Fibroblast of villous mesenchyme (primary cell): Measurements from ENCODE around the gene GFAP. TPM values are rescaled to one million over a fixed set of nuclear protein-coding genes. Genes with fewer than 3 reads are reported as not detected.

Experiments used
- DNase-seq: peaks from one replicate; pipeline ENCODE4 v3.0.0-alpha.2; 2010; ENCODE audit warnings: low read depth
- H3K4me3 ChIP-seq: 2 replicates; pipeline ENCODE4 v1.5.1; 2011; ENCODE audit warnings: low read depth, mild to moderate bottlenecking, low read length
- total RNA-seq: library from RNA; depleted of rRNA; stranded (reverse); fragments of >200 nt; gene quantifications from 2 replicates; pipeline ENCODE4 v1.2.3, GENCODE V29; 2012
- TF ChIP-seq, protein P1 (sequence below): IDR thresholded peaks from 2 replicates; pipeline ENCODE4 v1.5.1; 2012; ENCODE audit warnings: low read depth, mild to moderate bottlenecking, low read length; ENCODE audit not compliant: insufficient read depth

The GFAP gene
- total RNA-seq, 1 donor = 0.86 TPM

DNA sequence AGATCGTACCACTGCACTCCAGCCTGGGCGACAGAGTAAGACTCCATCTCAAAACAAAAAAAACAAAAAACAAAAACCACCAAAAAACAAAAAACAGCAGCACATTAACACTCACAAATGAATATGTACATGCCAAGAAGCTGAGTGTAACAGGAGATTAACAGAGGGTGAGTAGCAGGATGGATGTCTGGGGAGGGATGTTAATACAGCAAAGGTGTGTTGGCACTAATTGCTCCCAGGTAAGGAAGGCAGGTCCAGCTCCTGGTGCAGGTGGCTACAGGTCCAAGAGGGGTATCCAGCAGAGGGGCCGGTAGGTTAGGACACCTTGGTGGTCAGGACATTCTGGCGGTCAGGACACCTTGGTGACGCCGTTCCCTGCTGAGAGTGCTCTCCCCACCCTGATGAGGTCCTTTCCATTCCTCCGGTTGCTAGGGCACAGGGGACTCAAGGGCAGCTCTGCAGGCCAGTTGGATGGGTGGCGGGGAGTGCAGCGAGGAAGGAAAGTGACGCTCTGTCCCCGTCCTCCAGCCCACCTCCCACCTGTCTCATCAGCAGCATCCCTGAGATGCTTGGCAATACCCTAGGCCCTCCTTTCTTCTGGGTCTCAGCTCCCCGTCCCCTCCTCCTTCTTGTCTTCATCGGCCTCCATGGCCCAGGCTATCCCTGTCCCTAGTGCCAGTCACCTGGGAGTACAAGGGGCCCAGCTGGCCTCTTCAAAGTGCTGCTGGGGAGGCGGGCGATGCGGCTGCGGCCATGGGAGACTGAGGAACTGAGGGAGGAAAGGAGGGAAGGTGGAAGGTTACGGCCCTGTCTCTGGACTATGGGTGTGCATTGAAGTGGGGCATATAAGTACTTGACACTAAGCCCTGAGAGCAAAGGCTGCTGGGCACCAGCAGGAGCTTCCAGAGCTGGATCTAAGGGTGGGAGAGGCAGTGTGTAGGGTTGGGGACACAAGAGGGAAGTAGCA is 10.7 kb upstream of the GFAP start:
- no peak for DNase-seq
- H3K4me3 ChIP-seq = no peak overlapping the region
- TF ChIP-seq, protein P1, sequence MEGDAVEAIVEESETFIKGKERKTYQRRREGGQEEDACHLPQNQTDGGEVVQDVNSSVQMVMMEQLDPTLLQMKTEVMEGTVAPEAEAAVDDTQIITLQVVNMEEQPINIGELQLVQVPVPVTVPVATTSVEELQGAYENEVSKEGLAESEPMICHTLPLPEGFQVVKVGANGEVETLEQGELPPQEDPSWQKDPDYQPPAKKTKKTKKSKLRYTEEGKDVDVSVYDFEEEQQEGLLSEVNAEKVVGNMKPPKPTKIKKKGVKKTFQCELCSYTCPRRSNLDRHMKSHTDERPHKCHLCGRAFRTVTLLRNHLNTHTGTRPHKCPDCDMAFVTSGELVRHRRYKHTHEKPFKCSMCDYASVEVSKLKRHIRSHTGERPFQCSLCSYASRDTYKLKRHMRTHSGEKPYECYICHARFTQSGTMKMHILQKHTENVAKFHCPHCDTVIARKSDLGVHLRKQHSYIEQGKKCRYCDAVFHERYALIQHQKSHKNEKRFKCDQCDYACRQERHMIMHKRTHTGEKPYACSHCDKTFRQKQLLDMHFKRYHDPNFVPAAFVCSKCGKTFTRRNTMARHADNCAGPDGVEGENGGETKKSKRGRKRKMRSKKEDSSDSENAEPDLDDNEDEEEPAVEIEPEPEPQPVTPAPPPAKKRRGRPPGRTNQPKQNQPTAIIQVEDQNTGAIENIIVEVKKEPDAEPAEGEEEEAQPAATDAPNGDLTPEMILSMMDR = no peak

DNA sequence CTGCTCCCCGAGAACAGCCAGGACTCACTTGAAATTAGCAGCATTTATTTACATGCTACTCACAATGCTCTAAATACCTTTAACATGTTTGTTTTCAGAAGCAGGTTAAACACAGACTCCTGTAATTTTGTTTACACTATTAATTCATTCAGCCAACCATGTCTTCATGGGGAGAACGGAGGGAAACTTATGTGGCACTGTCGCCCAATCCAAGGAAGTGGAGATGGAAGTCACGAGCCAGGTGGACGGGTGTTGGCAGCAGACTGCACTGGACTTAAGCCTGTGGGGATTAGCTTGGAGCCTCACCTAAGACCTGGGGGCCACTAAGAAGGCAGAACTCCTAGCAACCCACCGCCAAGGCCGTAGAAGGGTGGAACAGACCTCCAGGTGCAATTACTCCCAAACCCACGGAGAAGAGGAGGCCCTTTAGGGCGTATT is 8.8 kb upstream of the GFAP start:
- TF ChIP-seq, protein P1 = no peak
- no peak overlapping the region for H3K4me3 ChIP-seq
- DNase-seq = no peak

DNA sequence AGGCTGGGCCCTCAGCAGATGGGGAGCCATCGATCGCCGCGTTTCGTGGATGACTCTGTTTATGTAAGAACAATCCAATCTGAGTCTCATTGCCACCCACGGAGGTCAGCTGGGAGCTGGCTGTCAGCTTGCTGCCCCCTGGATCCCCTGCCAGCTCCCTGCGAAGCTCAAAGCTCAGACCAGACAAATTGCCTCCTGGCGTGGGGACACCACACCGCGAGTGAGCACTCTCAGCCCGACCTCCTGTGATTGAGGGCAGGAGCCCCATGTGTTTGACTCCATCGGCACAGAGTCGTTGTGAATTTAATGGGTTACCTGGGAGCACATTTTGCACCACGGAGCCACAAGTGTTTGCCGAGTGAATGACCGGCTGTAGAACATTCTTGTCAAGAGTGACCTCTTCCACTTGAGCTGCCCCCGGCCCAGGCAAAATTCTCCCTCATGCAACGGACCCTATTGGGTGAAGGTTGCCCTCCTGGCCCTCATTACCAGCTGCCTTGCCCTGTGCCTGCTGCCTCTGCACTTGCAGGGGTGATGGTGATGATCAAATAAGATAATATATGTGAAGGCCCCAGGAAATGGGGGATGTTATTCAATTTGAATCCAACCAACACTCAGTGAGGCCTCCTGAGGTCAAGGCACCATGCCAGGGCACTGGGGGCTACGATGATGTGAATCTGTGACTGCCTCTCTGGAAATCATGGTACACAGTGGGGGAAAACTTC is 7.6 kb upstream of the GFAP start:
- no peak overlapping the region for H3K4me3 ChIP-seq
- DNase-seq = no peak
- TF ChIP-seq, protein P1 = no peak

DNA sequence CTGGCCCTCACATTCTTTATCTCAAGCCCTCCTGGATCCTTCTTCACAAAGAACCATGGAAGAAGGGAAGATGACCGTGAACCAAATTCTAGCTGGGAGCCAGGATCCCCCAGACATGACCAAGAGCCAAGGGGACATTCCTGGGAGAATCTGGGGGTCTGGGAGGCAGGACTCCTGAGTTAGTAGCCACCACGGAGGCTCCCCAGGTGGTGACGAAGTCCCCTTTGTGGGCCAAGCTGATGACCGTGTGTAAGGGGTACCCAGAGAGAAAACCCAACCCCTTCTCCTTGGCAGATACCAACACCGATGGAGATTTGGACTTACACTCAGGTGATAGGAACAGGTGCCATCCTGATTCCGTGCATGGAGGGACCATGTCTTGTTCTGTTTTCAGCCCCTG is 6.8 kb upstream of the GFAP start:
- TF ChIP-seq, protein P1 = no peak
- DNase-seq = no peak

DNA sequence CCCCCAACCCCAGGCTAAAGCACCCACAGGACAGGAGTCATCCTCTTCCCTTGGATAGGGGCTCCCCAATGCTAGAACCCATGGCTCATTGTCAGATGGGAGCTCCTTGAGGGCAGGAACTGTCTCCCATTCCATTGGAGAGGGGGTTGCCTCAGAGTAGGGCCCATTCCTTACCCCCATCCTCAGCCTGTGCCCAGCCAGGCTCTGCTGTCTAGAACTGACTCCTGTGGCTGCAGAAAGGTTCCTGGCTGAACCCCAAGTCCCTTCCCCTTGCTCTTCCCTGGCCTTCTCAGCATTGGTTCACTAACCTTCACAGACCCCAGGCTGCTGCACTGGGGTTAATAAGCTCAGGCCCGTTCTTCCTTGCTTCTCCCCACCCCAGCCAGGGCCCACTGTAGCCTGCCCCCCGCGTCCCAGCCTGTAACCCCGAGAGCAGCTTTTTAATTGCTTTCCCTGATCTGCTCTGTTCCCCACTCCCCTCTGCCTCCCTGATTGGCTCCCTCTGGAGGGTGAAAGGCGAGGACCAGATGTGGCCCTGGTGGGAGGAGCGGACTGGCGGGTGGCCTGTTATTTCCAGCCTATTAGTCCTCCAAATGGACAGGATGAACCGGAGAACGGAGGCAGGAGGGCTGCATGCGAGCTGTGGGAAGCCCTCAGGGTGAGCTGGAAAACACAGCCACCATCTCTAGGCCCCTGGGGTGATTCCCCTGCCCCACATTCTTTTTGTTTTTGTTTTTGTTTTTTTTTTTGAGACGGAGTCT is 6.0 kb upstream of the GFAP start:
- TF ChIP-seq, protein P1 = no peak
- H3K4me3 ChIP-seq = no peak overlapping the region
- DNase-seq = no peak

More for the DNA sequence above, 6.8 kb upstream of the GFAP start:
- no peak overlapping the region for H3K4me3 ChIP-seq

DNA sequence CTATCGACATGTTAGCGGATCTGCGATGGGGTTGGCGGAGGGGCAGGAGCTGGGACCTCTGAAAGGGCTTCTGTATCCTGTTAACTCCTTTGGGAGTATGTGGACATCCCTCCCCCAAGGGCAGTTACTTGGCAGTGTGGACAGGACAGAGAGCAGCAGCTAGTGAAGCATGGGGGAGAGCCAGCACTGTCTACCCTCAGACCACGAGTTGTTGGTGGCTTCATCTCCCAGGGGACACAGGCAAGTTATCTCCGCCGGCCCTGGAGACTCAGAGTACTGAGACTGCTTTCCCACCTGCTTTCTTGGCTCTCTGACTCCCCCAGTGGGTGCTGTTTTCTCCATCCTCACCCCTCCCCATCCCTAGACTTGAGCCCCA is 5.3 kb upstream of the GFAP start:
- TF ChIP-seq, protein P1 = no peak
- DNase-seq = no peak
- no peak overlapping the region for H3K4me3 ChIP-seq
